NCI-H748 treated with DMSO at 0.1 percent for 48 hours (cell line): ENCODE measurements around the gene SV2C.
"Not testable (repeated sequence)": the region's sequence is repeated elsewhere in the genome, so short reads cannot be mapped to it uniquely, and the experiment has no call there.

Experiments used
- DNase-seq: peaks from one replicate; lab custom pipeline; 2025; lab: John Stamatoyannopoulos, UW

SV2C gene

GRCh38 chr5:76303921-76304320 lies 220.7 kb downstream of the SV2C start:
- DNase-seq: peak; percentile 91

GRCh38 chr5:76305269-76305668 lies 222.1 kb downstream of the SV2C start:
- no peak for DNase-seq

GRCh38 chr5:76305775-76306174 lies 222.6 kb downstream of the SV2C start:
- no peak for DNase-seq

- DNase-seq: no peak
Observed at GRCh38 chr5:76310208-76310607, 227.0 kb downstream of the SV2C start.

- DNase-seq: no peak
Observed at GRCh38 chr5:76312783-76313182, 229.6 kb downstream of the SV2C start.

GRCh38 chr5:76314643-76315042 lies 231.5 kb downstream of the SV2C start:
- no peak for DNase-seq

GRCh38 chr5:76319673-76320072 lies 236.5 kb downstream of the SV2C start:
- no peak for DNase-seq

GRCh38 chr5:76323494-76323893 lies 240.3 kb downstream of the SV2C start:
- not testable (repeated sequence) for DNase-seq

- DNase-seq: no peak
Observed at GRCh38 chr5:76325326-76325725, 242.1 kb downstream of the SV2C start.

GRCh38 chr5:76325876-76326491 lies 242.8 kb downstream of the SV2C start:
- DNase-seq: peak; percentile 69

GRCh38 chr5:76326577-76327302 lies 243.6 kb downstream of the SV2C start:
- DNase-seq: no peak

- no peak for DNase-seq
Observed at GRCh38 chr5:76329346-76329745, 246.2 kb downstream of the SV2C start.

- no peak for DNase-seq
Observed at GRCh38 chr5:76331126-76331525, 247.9 kb downstream of the SV2C start.

GRCh38 chr5:76332102-76332501 lies 248.9 kb downstream of the SV2C start:
- DNase-seq: no peak

- DNase-seq: no peak
Observed at GRCh38 chr5:76332611-76333205, 249.5 kb downstream of the SV2C start.

GRCh38 chr5:76333571-76333970 lies 250.4 kb downstream of the SV2C start:
- DNase-seq: no peak

- no peak for DNase-seq
Observed at GRCh38 chr5:76334574-76334973, 251.4 kb downstream of the SV2C start.

GRCh38 chr5:76335451-76335850 lies 252.3 kb downstream of the SV2C start:
- DNase-seq: not testable (repeated sequence)

- DNase-seq: not testable (repeated sequence)
Observed at GRCh38 chr5:76336253-76336809, 253.1 kb downstream of the SV2C start.

- DNase-seq: no peak
Observed at GRCh38 chr5:76337953-76338451, 254.8 kb downstream of the SV2C start.

GRCh38 chr5:76339919-76340318 lies 256.7 kb downstream of the SV2C start:
- no peak for DNase-seq

- DNase-seq: no peak
Observed at GRCh38 chr5:76341651-76342334, 258.6 kb downstream of the SV2C start.
